IMR-90 (cell line): Measurements from ENCODE around the gene MAML2. TPM values are rescaled to one million over a fixed set of nuclear protein-coding genes. Genes with fewer than 3 reads are reported as not detected.

Experiments
- ATAC-seq: fragments of 200-7000 bp; cut with Tn5 transposase; 2 replicates; pipeline ENCODE4 v1.9.1; 2020; ENCODE audit warnings: low read depth, mild to moderate bottlenecking, moderate library complexity
- BruUV-seq: library from RNA; stranded (reverse); fragments of 400-500 nt; replicated peaks from 2 replicates; lab custom pipeline; 2021; lab: Mats Ljungman, UMichigan
- CTCF ChIA-PET: fragments of 300-600 bp; formaldehyde crosslinking; extraction: SDS; loops from one replicate; lab custom pipeline; 2021; ENCODE audit warnings: antibody characterized with exemption; lab: Yijun Ruan, JAX
- POLR2A ChIA-PET: fragments of 300-600 bp; sonication (Branson Sonifier 250); formaldehyde crosslinking; loops from one replicate; lab custom pipeline; 2022; ENCODE audit warnings: antibody characterized with exemption; ENCODE audit not compliant: unreplicated experiment; lab: Charles Lee
- DNase-seq: peaks from one replicate; pipeline ENCODE4 v3.0.0; 2013
- H2AFZ ChIP-seq: replicated peaks from 2 replicates; pipeline ENCODE3; 2013; ENCODE audit warnings: low read length, mild to moderate bottlenecking; ENCODE audit not compliant: poor library complexity
- H2AK5ac ChIP-seq: 2 replicates; pipeline ENCODE4 v1.6.1; 2013; ENCODE audit warnings: low read depth, low read length, inconsistent platforms
- H2AK9ac ChIP-seq: replicated peaks from 2 replicates; pipeline ENCODE3; 2013; ENCODE audit warnings: mild to moderate bottlenecking, low read depth, low read length, moderate library complexity; ENCODE audit not compliant: poor library complexity
- H2BK120ac ChIP-seq: 2 replicates; pipeline ENCODE4 v1.6.1; 2013; ENCODE audit warnings: low read depth, low read length, inconsistent platforms
- H2BK15ac ChIP-seq: 3 replicates; pipeline ENCODE4 v1.6.1; 2013; ENCODE audit warnings: low read depth, low read length, inconsistent platforms
- H2BK20ac ChIP-seq: 2 replicates; pipeline ENCODE4 v1.6.1; 2013; ENCODE audit warnings: low read depth, mild to moderate bottlenecking, inconsistent platforms, low read length, moderate library complexity
- H2BK5ac ChIP-seq: 2 replicates; pipeline ENCODE4 v1.6.1; 2013; ENCODE audit warnings: mild to moderate bottlenecking, low read depth, low read length, inconsistent platforms; ENCODE audit not compliant: poor library complexity, severe bottlenecking
- H3K14ac ChIP-seq: replicated peaks from 2 replicates; pipeline ENCODE4 v1.6.1; 2013; ENCODE audit warnings: low read depth, low read length, inconsistent platforms
- H3K18ac ChIP-seq: 2 replicates; pipeline ENCODE4 v1.6.1; 2013; ENCODE audit warnings: low read depth, low read length, control low read depth
- H3K23ac ChIP-seq: 2 replicates; pipeline ENCODE4 v1.6.1; 2013; ENCODE audit warnings: low read depth, low read length, inconsistent platforms
- H3K27ac ChIP-seq: 2 replicates; pipeline ENCODE4 v1.5.1; 2013; ENCODE audit warnings: mild to moderate bottlenecking, control low read depth, low read length; ENCODE audit not compliant: insufficient read depth
- H3K27me3 ChIP-seq: 2 replicates; pipeline ENCODE4 v1.6.1; 2013; ENCODE audit warnings: low read length; ENCODE audit not compliant: control insufficient read depth, insufficient read depth
- H3K36me3 ChIP-seq: 2 replicates; pipeline ENCODE4 v1.6.1; 2013; ENCODE audit warnings: low read length, mixed read lengths; ENCODE audit not compliant: control insufficient read depth, insufficient read depth
- H3K4ac ChIP-seq: 2 replicates; pipeline ENCODE4 v1.6.1; 2013; ENCODE audit warnings: low read depth, low read length, inconsistent platforms
- H3K4me1 ChIP-seq: 2 replicates; pipeline ENCODE4 v1.6.1; 2013; ENCODE audit warnings: low read length, mixed read lengths; ENCODE audit not compliant: control insufficient read depth, insufficient read depth
- H3K4me2 ChIP-seq: 2 replicates; pipeline ENCODE4 v1.6.1; 2013; ENCODE audit warnings: low read depth, mild to moderate bottlenecking, control low read depth, low read length, moderate library complexity
- H3K4me3 ChIP-seq: 2 replicates; pipeline ENCODE4 v1.5.1; 2013; ENCODE audit warnings: low read depth, mild to moderate bottlenecking, control low read depth, low read length, moderate library complexity; ENCODE audit not compliant: insufficient read depth
- H3K56ac ChIP-seq: 2 replicates; pipeline ENCODE4 v1.6.1; 2013; ENCODE audit warnings: low read length, inconsistent platforms; ENCODE audit not compliant: insufficient read depth; ENCODE audit errors: extremely low read depth
- H3K79me1 ChIP-seq, 2 experiments: 2 replicates each; pipeline ENCODE4 v1.6.1; 2013; ENCODE audit warnings: low read length in 2 of 2, inconsistent platforms in 1 of 2, low read depth in 1 of 2
- H3K9ac ChIP-seq: 2 replicates; pipeline ENCODE4 v1.6.1; 2013; ENCODE audit warnings: low read depth, low read length, control low read depth
- H3K9me1 ChIP-seq: 2 replicates; pipeline ENCODE4 v1.6.1; 2013; ENCODE audit warnings: low read length, inconsistent platforms; ENCODE audit not compliant: insufficient read depth
- H3K9me3 ChIP-seq: 2 replicates; pipeline ENCODE4 v1.6.1; 2013; ENCODE audit warnings: low read length; ENCODE audit not compliant: control insufficient read depth, insufficient read depth
- H4K20me1 ChIP-seq: 2 replicates; pipeline ENCODE4 v1.6.1; 2013; ENCODE audit warnings: low read length, inconsistent platforms; ENCODE audit not compliant: insufficient read depth
- H4K5ac ChIP-seq: 2 replicates; pipeline ENCODE4 v1.6.1; 2013; ENCODE audit warnings: mild to moderate bottlenecking, low read depth, low read length, control low read depth
- H4K8ac ChIP-seq, 2 experiments: 2 replicates each; pipeline ENCODE4 v1.6.1; 2013; ENCODE audit warnings: low read depth in 2 of 2, low read length in 2 of 2, control low read depth in 1 of 2, inconsistent platforms in 1 of 2
- H4K91ac ChIP-seq: 2 replicates; pipeline ENCODE4 v1.6.1; 2013; ENCODE audit warnings: low read depth, low read length, inconsistent platforms; ENCODE audit not compliant: insufficient read depth
- BHLHE40 ChIP-seq: fragments of 150-350 bp; IDR thresholded peaks from 2 replicates; pipeline ENCODE4 v1.6.1; 2016; ENCODE audit warnings: mild to moderate bottlenecking, low read depth, low read length
- CEBPB ChIP-seq: IDR thresholded peaks from 2 replicates; pipeline ENCODE4 v1.6.1; 2012; ENCODE audit warnings: low read depth, low read length, improper control_type of control experiment
- CHD1 ChIP-seq: IDR thresholded peaks from 2 replicates; pipeline ENCODE4 v1.6.1; 2012; ENCODE audit warnings: low read depth, low read length, improper control_type of control experiment
- CTCF ChIP-seq: conservative IDR thresholded peaks from 2 replicates; pipeline ENCODE4 v1.5.1; 2012; ENCODE audit warnings: mild to moderate bottlenecking, low read depth, low read length, improper control_type of control experiment
- ELK1 ChIP-seq: fragments of 150-350 bp; IDR thresholded peaks from 2 replicates; pipeline ENCODE4 v1.6.1; 2016; ENCODE audit warnings: low read depth, mild to moderate bottlenecking, low read length, moderate library complexity, borderline replicate concordance
- FOS ChIP-seq: fragments of 150-350 bp; IDR thresholded peaks from 2 replicates; pipeline ENCODE4 v1.6.1; 2016; ENCODE audit warnings: low read depth, low read length
- MAFK ChIP-seq: IDR thresholded peaks from 2 replicates; pipeline ENCODE4 v1.6.1; 2012; ENCODE audit warnings: low read depth, low read length, improper control_type of control experiment
- MAZ ChIP-seq: IDR thresholded peaks from 2 replicates; pipeline ENCODE4 v1.6.1; 2012; ENCODE audit warnings: low read depth, mild to moderate bottlenecking, low read length, improper control_type of control experiment, moderate library complexity, borderline replicate concordance
- MXI1 ChIP-seq: IDR thresholded peaks from 2 replicates; pipeline ENCODE4 v1.6.1; 2012; ENCODE audit warnings: low read depth, mild to moderate bottlenecking, low read length, moderate library complexity, borderline replicate concordance
- NFE2L2 ChIP-seq: fragments of 150-350 bp; IDR thresholded peaks from 2 replicates; pipeline ENCODE4 v1.6.1; 2016; ENCODE audit warnings: low read depth, mild to moderate bottlenecking, low read length
- POLR2A ChIP-seq: IDR thresholded peaks from 2 replicates; pipeline ENCODE4 v1.6.1; 2012; ENCODE audit warnings: mild to moderate bottlenecking, low read depth, low read length
- RCOR1 ChIP-seq: IDR thresholded peaks from 2 replicates; pipeline ENCODE4 v1.6.1; 2012; ENCODE audit warnings: mild to moderate bottlenecking, low read length, improper control_type of control experiment; ENCODE audit not compliant: insufficient replicate concordance
- RFX5 ChIP-seq: IDR thresholded peaks from 2 replicates; pipeline ENCODE4 v1.8.0; 2012; ENCODE audit warnings: low read depth, mild to moderate bottlenecking, low read length, moderate library complexity
- USF2 ChIP-seq: fragments of 150-350 bp; IDR thresholded peaks from 2 replicates; pipeline ENCODE4 v1.6.1; 2017; ENCODE audit warnings: mild to moderate bottlenecking, antibody characterized with exemption, low read length, low read depth
- WGBS, 2 experiments: methylation state at CpG; one replicate each; pipeline versions ENCODE4 v1.1.5 to v1.1.7; 2013; ENCODE audit warnings: missing lambda C conversion rate in 2 of 2; ENCODE audit not compliant: insufficient read length in 1 of 2; ENCODE audit errors: extremely low coverage in 2 of 2; 5-methylcytosine and 5-hydroxymethylcytosine counted together
- dilution Hi-C: fragments of 300-500 bp; cut with HindIII; formaldehyde crosslinking; loops from one replicate; pipeline ENCODE4 v1.14.3; 2018; ENCODE audit warnings: low sequenced_read_pairs; ENCODE audit not compliant: unreplicated experiment
- in situ Hi-C: fragments of 300-500 bp; cut with MboI; formaldehyde crosslinking; loops from 3 replicates; pipeline ENCODE4 v1.14.3; 2019; ENCODE audit warnings: low sequenced_read_pairs, inconsistent platforms, mixed read lengths
- intact Hi-C: fragments of 100-400 bp; cut with micrococcal nuclease; formaldehyde crosslinking; loops from 2 replicates; pipeline ENCODE4 v1.10.0; 2022
- polyA plus RNA-seq, 3 experiments: library from polyadenylated mRNA; depleted of rRNA; stranded (reverse); fragments of >200 nt; gene quantifications; 2 replicates each; pipeline ENCODE4 v1.2.3, GENCODE V29; 2012; ENCODE audit warnings: low replicate concordance in 1 of 3
- total RNA-seq: library from RNA; depleted of rRNA; stranded (reverse); fragments of >200 nt; gene quantifications from 2 replicates; pipeline ENCODE4 v1.2.3, GENCODE V29; 2012

Gene MAML2
- total and polyA plus RNA-seq, 2 of the 4 experiments (the other 2 are of a cell fraction): 15.0 to 19.5 TPM

GRCh38 chr11:96082002-96082899 is 260.7 kb downstream of the MAML2 start:
- peaks cover 8% of the 10 kb centered on the region for H4K20me1 ChIP-seq
- H3K9me1 ChIP-seq: peaks cover 15% of the 10 kb centered on the region; the same call in 1 of the 2 replicates
- ChIA-PET CTCF (no interaction called here), POLR2A (no interaction called here)
- H4K8ac ChIP-seq: no peak overlapping the region
- peaks cover 7% of the 10 kb centered on the region for H3K4me1 ChIP-seq
- intact Hi-C loops (no loop called here), dilution Hi-C loops (no loop called here), in situ Hi-C loops (no loop called here)
- H3K4me2 ChIP-seq: no peak overlapping the region
- H3K9me3 ChIP-seq: no peaks in the 10 kb centered on the region
- no peak overlapping the region for H3K18ac ChIP-seq
- H4K91ac ChIP-seq: no peak overlapping the region
- H3K14ac ChIP-seq: 0 out of 2 replicates have a peak overlapping the region, but pooled peaks have one; percentile 30
- H3K4ac ChIP-seq: no peak overlapping the region
- no peaks in the 10 kb centered on the region for H3K27me3 ChIP-seq
- no peak overlapping the region for H2AK9ac ChIP-seq
- 0 out of 2 replicates have a peak overlapping the region, but pooled peaks have one; percentile 46 for H3K23ac ChIP-seq
- peaks cover 58 to 60% of the 10 kb centered on the region in 2 experiments for H3K79me1 ChIP-seq
- peak overlapping the region; percentile 20; the same call in 1 of the 2 replicates for H2AK5ac ChIP-seq
- no peak overlapping the region for H2BK15ac ChIP-seq
- H2BK120ac ChIP-seq: no peak overlapping the region
- DNase-seq (no peak), ATAC-seq (no peak)
- no peak overlapping the region for H3K27ac ChIP-seq
- no peak overlapping the region for H2BK20ac ChIP-seq
- no peak overlapping the region for H2AFZ ChIP-seq
- no TSS peak for BruUV-seq
- H3K4me3 ChIP-seq: no peak overlapping the region
- no peaks in the 10 kb centered on the region; the same call in 1 of the 2 replicates for H3K36me3 ChIP-seq
- no peak overlapping the region for H3K56ac ChIP-seq
- WGBS, 2 experiments: 90 to 100% methylated on average over 1 to 8 of the region's 11 CpGs
- H2BK5ac ChIP-seq: no peak overlapping the region
- no peak overlapping the region for H3K9ac ChIP-seq
- H4K5ac ChIP-seq: no peak overlapping the region
- no peak for TF ChIP-seq MAFK
- TF ChIP-seq MXI1: no peak
- TF ChIP-seq MAZ: no peak
- TF ChIP-seq FOS: no peak
- no peak for TF ChIP-seq CTCF
- no peak for TF ChIP-seq RCOR1
- TF ChIP-seq RFX5: no peak
- TF ChIP-seq CEBPB: no peak
- no peak for TF ChIP-seq POLR2A
- TF ChIP-seq USF2: no peak
- TF ChIP-seq NFE2L2: no peak
- TF ChIP-seq CHD1: no peak
- TF ChIP-seq BHLHE40: no peak
- no peak for TF ChIP-seq ELK1
